Kidney epithelial cell (primary cell): ENCODE results near the gene RHBDL2. TPM values are rescaled to one million over a fixed set of nuclear protein-coding genes. Genes with fewer than 3 reads are reported as not detected.
"Not testable (repeated sequence)": the region's sequence is repeated elsewhere in the genome, so short reads cannot be mapped to it uniquely, and the experiment has no call there.

Experiments
- DNase-seq: peaks from one replicate; pipeline ENCODE4 v3.0.0-alpha.2; 2010; ENCODE audit warnings: low read depth
- H3K27me3 ChIP-seq: 2 replicates; pipeline ENCODE4 v1.6.0; 2011; ENCODE audit warnings: low read length; ENCODE audit not compliant: control insufficient read depth, insufficient read depth
- H3K36me3 ChIP-seq: 2 replicates; pipeline ENCODE4 v1.5.1; 2011; ENCODE audit warnings: low read length; ENCODE audit not compliant: control insufficient read depth, insufficient read depth
- H3K4me3 ChIP-seq: 2 replicates; pipeline ENCODE4 v1.5.1; 2011; ENCODE audit warnings: low read depth, mild to moderate bottlenecking, control low read depth, low read length
- total RNA-seq: library from RNA; depleted of rRNA; stranded (reverse); fragments of >200 nt; gene quantifications from 2 replicates; pipeline ENCODE4 v1.2.3, GENCODE V29; 2015
- TF ChIP-seq, protein P1 (sequence below): IDR thresholded peaks from 2 replicates; pipeline ENCODE4 v1.5.1; 2011; ENCODE audit warnings: mild to moderate bottlenecking, moderate library complexity, low read length, control low read depth, inconsistent platforms; ENCODE audit not compliant: insufficient read depth, poor library complexity, severe bottlenecking

Gene RHBDL2
- total RNA-seq, 1 donor from 2014 or later = not detected

DNA sequence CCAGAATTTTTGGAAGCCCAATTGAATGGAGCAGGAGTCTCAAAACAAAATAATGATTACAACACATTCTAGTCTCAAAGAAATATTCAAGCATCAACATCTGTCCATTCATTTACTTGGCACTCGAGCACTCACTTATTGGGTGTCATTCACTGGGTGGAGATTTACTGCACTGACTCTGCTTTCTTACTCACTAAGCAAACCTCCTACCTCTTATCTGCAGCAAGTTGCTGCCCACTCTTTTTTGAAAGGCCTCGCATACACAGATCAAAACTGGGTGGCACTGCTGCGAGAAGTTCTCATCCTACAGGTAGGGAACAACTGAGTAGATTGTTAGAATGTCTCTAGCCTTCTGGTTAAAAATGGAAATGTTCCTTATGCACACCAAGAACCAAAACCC, 18.0 kb downstream of the RHBDL2 start:
- Histone ChIP-seq H3K36me3 (no peaks in the 10 kb centered on the region), H3K27me3 (no peaks in the 10 kb centered on the region), H3K4me3 (no peak overlapping the region)
- TF ChIP-seq, protein P1, sequence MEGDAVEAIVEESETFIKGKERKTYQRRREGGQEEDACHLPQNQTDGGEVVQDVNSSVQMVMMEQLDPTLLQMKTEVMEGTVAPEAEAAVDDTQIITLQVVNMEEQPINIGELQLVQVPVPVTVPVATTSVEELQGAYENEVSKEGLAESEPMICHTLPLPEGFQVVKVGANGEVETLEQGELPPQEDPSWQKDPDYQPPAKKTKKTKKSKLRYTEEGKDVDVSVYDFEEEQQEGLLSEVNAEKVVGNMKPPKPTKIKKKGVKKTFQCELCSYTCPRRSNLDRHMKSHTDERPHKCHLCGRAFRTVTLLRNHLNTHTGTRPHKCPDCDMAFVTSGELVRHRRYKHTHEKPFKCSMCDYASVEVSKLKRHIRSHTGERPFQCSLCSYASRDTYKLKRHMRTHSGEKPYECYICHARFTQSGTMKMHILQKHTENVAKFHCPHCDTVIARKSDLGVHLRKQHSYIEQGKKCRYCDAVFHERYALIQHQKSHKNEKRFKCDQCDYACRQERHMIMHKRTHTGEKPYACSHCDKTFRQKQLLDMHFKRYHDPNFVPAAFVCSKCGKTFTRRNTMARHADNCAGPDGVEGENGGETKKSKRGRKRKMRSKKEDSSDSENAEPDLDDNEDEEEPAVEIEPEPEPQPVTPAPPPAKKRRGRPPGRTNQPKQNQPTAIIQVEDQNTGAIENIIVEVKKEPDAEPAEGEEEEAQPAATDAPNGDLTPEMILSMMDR = no peak
- no peak for DNase-seq

DNA sequence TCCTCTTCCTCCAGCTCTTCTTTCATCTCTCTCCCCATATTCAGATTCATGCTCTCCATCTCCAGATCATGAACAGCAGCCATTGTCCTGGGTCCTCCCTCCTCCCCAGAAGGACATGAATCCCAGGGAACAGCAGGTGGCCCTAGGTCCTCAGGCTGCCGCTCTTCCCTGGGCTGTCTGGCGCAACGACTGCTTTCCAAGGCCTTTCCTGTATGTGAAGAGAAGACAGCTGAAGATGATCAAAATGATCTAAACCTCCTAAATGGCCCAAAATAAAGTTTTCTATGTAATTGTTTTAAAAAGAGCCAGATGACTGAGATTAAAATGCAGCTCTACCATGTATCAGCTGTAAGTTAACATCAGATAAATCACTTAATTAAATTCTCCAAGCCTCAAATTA, 22.5 kb downstream of the RHBDL2 start:
- Histone ChIP-seq H3K27me3 (no peaks in the 10 kb centered on the region), H3K36me3 (no peaks in the 10 kb centered on the region)
- TF ChIP-seq, protein P1 = no peak

DNA sequence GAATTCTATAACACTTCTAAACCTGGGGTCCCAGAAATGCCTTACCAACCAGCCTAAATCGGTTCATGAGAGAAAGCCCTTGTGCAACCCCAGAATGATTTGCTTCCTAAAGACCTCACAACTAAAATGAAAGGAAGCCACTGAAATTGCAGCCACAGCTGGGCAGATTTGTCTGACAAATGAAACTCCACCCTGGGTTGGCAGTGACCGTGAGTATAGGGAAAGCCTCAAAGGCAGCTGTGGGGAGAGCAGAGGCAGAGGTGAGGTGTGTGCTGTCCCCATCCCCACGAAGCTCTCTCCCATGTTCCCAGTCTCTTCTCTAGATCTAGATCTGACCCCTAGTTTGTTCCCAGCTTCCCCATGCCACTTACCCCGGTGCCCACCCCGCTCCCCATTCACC, 23.1 kb downstream of the RHBDL2 start:
- TF ChIP-seq, protein P1 = no peak

More for the DNA sequence above, 22.5 kb downstream of the RHBDL2 start:
- H3K4me3 ChIP-seq = no peak overlapping the region
- no peak for DNase-seq

DNA sequence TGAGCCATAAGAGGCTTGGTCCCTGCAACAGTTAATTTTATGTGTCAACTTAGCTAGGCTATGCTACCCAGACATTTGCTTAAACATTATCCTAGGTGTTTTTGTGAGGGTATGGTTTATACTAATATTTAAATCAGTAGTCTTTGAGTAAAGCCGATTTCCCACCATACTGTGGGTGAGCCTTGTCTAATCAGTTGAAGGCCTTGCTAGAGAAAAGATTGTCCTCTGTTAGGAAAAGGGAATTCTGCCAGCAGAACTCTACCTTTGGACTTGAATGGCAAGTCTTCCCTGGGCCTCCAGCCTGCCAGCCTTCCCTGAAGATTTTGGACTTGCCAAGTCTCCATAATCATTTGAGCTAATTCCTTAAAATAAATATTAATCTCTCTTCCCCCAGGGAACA, 23.9 kb downstream of the RHBDL2 start:
- H3K4me3 ChIP-seq = no peak overlapping the region
- DNase-seq = no peak
- no peaks in the 10 kb centered on the region for H3K36me3 ChIP-seq
- no peaks in the 10 kb centered on the region for H3K27me3 ChIP-seq
- TF ChIP-seq, protein P1 = no peak

More for the DNA sequence above, 23.1 kb downstream of the RHBDL2 start:
- no peaks in the 10 kb centered on the region for H3K36me3 ChIP-seq
- H3K4me3 ChIP-seq = no peak overlapping the region
- DNase-seq = no peak
- H3K27me3 ChIP-seq = no peaks in the 10 kb centered on the region

DNA sequence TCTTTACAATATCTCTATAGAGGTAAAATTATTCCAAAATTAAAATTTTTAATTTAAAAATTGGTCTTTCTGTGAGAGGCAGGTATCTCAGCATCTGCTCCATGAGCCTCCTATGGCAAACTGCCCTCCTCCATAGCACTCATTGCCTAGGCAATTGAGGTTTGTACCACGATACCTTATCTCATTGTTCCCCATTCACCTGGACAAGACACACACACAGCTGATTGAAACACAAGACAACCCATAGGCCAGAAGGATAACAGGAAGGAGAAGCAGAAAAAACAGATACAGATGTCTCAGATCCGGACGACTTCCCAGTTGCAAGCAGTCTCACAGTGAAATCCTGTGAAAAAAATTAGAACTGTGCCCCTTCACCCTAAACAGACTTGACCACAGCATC, 24.3 kb downstream of the RHBDL2 start:
- no peak for DNase-seq
- TF ChIP-seq, protein P1 = no peak
- H3K36me3 ChIP-seq = no peaks in the 10 kb centered on the region

DNA sequence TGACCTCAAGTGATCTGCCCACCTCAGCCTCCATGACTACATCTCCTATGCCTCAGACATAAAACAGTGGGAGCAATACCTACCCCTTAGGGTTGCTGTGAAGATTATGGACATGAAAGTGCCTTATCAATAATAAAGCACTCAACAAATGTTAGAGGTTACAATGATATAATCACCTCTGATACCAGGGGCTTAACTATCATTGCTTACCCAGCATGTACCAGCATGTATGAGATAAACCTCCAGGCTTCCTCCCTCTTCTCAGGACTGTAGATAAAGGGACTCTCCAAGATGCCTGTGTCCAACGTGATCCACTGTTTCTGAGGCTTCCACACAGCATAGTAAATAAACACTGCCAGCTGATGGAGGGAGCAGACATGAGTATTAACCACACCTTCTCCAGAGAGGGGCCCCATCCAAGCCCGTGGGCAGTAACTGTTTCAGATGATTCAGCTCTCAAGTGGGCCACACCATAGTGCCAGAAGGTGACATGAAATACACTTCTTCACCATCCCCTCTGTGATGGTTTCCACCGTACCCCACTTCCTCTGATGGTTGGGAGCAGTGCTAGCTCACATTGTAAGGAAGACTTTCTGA, 26.2 kb downstream of the RHBDL2 start:
- no peak for DNase-seq

More for the DNA sequence above, 24.3 kb downstream of the RHBDL2 start:
- H3K27me3 ChIP-seq = no peaks in the 10 kb centered on the region
- H3K4me3 ChIP-seq = no peak overlapping the region

DNA sequence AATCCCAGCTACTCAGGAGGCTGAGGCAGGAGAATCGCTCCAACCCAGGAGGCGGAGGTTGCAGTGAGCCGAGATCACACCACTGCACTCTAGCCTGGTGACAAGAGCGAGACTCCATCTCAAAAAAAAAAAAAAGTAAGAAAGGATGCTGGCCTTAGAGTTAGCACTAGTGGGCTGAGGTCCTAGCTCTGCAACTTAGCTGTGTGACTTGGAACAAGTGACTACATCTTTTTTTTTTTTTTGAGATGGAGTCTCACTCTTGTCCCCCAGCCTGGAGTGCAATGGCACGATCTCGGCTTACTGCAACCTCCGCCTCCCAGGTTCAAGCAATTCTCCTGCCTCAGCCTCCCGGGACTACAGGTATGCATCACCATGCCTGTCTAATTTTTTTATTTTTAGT, 26.7 kb downstream of the RHBDL2 start:
- DNase-seq, H3K27me3 ChIP-seq, H3K4me3 ChIP-seq, H3K36me3 ChIP-seq: not testable (repeated sequence)

More for the DNA sequence above, 26.2 kb downstream of the RHBDL2 start:
- Histone ChIP-seq H3K36me3 (no peaks in the 10 kb centered on the region), H3K27me3 (no peaks in the 10 kb centered on the region), H3K4me3 (no peak overlapping the region)
- TF ChIP-seq, protein P1 = no peak
